IPS-20b (cell line): ENCODE results near the gene ADCY1.

Experiments used
- H3K27ac ChIP-seq: one replicate; pipeline ENCODE4 v1.5.1; 2013; ENCODE audit warnings: low read length
- H3K27me3 ChIP-seq: 2 replicates; pipeline ENCODE4 v1.6.1; 2013; ENCODE audit warnings: mild to moderate bottlenecking, low read length, inconsistent platforms; ENCODE audit not compliant: insufficient read depth
- H3K36me3 ChIP-seq: 2 replicates; pipeline ENCODE4 v1.6.1; 2013; ENCODE audit warnings: low read depth, mild to moderate bottlenecking, inconsistent platforms, low read length, moderate library complexity; ENCODE audit not compliant: insufficient read depth
- H3K4me1 ChIP-seq: 2 replicates; pipeline ENCODE4 v1.6.1; 2013; ENCODE audit warnings: mild to moderate bottlenecking, control low read depth, inconsistent platforms, low read length, moderate library complexity; ENCODE audit not compliant: insufficient read depth
- H3K4me3 ChIP-seq: 2 replicates; pipeline ENCODE4 v1.5.1; 2013; ENCODE audit warnings: mild to moderate bottlenecking, low read length, inconsistent platforms
- H3K9ac ChIP-seq: 2 replicates; pipeline ENCODE4 v1.6.1; 2013; ENCODE audit warnings: low read depth, mild to moderate bottlenecking, inconsistent platforms, low read length, moderate library complexity
- H3K9me3 ChIP-seq: 2 replicates; pipeline ENCODE4 v1.6.1; 2013; ENCODE audit warnings: mild to moderate bottlenecking, low read depth, low read length, inconsistent platforms; ENCODE audit not compliant: insufficient read depth

Gene ADCY1

DNA sequence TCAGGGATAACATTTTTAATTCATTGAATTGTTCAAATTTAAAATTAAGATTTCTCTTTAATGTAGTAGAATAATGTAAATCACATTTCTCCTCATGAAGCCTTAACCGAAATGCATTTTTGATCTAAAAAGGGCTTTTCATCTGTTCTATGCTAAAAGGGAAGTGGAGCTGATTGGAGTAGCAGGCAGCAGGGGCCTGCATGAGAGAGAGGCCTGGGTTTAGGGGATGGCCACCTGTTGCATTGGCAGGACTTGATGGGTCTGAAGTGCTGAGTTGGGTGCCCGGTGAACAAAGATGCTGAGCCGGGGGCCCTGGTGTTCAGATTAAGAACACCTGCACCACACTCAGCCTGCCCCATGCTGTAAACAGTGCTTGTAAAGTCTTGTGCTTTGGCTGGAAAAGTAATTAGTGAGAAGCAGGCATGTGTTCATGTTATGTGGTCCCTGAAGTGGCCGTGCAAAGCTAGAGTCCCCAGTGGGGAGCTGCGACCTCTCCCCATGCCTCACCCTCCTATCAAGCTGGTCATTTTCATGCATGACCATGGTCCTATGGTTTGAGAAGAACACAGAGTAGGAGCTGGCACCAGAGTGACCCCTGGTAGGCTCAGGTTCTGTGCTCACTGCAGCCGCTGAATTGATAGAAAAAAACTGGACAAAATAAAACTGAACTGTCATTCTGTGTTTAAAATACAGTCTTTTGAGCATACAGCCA is 124.3 kb downstream of the ADCY1 start:
- Histone ChIP-seq H3K36me3 (no peaks in the 10 kb centered on the region), H3K27me3 (no peaks in the 10 kb centered on the region), H3K4me3 (no peak overlapping the region), H3K4me1 (no peaks in the 10 kb centered on the region), H3K9me3 (no peaks in the 10 kb centered on the region), H3K27ac (no peak overlapping the region), H3K9ac (no peak overlapping the region)

GRCh38 chr7:45699015-45699309 is 124.8 kb downstream of the ADCY1 start:
- Histone ChIP-seq H3K4me3 (no peak overlapping the region), H3K27me3 (no peaks in the 10 kb centered on the region), H3K4me1 (no peaks in the 10 kb centered on the region), H3K9me3 (no peaks in the 10 kb centered on the region), H3K27ac (no peak overlapping the region), H3K36me3 (no peaks in the 10 kb centered on the region), H3K9ac (no peak overlapping the region)

GRCh38 chr7:45699726-45700390 is 125.7 kb downstream of the ADCY1 start:
- H3K4me3 ChIP-seq, result no peak overlapping the region
- H3K9me3 ChIP-seq, result no peaks in the 10 kb centered on the region
- no peak overlapping the region for H3K9ac ChIP-seq
- no peaks in the 10 kb centered on the region for H3K4me1 ChIP-seq
- H3K36me3 ChIP-seq, result no peaks in the 10 kb centered on the region
- no peak overlapping the region for H3K27ac ChIP-seq
- no peaks in the 10 kb centered on the region for H3K27me3 ChIP-seq

DNA sequence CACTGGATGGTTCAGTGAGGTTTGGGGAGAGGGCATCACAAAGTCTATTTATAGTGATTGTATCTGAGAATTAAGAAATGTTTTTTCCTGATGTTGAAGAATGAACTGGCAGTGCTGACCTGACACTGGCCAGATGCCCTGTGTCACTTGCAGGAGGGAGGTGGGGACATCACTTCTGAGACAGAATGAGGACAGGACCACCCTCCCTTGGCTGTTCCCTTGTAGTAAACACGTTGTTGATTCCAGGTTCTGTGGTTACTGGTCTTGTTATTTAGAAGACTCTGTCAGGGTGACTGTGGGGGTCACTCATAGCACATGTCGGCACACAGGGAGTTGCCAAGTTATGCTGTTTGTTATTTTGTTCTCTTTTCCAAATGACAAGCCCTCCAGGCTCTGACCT is 126.4 kb downstream of the ADCY1 start:
- H3K9me3 ChIP-seq, result no peaks in the 10 kb centered on the region
- no peak overlapping the region for H3K27ac ChIP-seq
- H3K4me1 ChIP-seq, result no peaks in the 10 kb centered on the region
- no peaks in the 10 kb centered on the region for H3K36me3 ChIP-seq
- no peaks in the 10 kb centered on the region for H3K27me3 ChIP-seq
- H3K9ac ChIP-seq, result no peak overlapping the region
- H3K4me3 ChIP-seq, result no peak overlapping the region

DNA sequence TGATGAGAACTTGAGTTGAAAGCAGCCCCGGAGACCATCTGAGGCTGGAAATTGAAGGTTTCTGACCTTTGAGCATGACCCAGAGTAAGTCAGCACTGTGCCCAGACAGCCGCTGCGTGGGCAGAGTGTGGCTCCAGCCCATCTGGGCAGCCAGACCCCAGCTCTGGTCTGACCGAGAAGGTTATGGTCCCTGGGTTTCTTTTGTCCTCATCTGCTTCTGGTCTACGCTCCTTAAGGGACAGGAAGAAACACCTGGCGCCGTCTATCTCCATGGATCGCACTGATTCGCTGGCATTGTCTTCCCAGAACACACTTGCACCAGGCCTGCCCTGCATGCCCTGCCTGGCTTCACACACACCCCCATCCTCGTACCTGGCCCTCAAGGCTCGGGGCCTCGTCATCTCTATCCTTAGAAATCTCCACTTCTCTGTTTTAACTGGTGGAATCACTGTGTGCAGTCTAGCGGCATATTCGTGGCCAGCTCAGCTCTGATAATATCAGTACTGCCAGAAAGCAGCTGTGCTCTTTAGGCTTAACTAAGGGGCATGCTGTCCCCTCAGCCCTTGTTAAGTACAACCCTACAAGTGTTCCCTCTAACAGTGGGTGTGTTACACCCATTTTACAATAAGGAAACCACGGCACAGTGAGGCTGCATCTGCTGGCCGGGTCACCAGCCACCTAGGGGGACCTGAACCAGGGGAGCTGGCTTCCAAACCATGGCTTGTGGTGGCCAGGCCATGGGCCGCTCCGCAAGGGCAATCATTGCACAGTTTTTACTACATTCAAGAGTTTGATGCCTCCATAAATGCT is 127.7 kb downstream of the ADCY1 start:
- Histone ChIP-seq H3K9me3 (no peaks in the 10 kb centered on the region), H3K4me1 (no peaks in the 10 kb centered on the region), H3K9ac (no peak overlapping the region), H3K27ac (no peak overlapping the region), H3K27me3 (no peaks in the 10 kb centered on the region), H3K36me3 (no peaks in the 10 kb centered on the region), H3K4me3 (no peak overlapping the region)

DNA sequence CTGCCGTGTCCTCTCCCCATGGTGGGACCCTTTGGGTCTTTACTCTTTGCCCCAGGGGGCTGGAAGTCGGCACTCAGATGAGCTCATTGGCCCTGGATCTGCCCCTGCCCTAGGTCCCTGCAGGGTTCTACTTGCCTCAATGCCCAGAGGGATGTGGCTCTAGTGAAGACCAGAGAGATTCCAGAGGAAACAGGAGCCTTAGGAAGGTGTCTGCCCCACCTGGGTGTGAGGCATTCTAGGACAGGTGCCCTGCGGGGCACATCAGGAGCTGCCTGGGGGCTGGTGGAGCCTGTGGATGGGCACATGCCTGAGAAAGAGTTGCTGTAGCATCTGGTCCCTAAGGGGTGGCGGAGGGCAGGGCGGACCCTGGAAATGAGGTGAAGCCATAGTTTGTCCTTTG is 128.6 kb downstream of the ADCY1 start:
- no peak overlapping the region for H3K4me3 ChIP-seq
- H3K27ac ChIP-seq, result no peak overlapping the region
- no peaks in the 10 kb centered on the region for H3K9me3 ChIP-seq
- no peaks in the 10 kb centered on the region for H3K27me3 ChIP-seq
- H3K36me3 ChIP-seq, result no peaks in the 10 kb centered on the region
- H3K9ac ChIP-seq, result no peak overlapping the region
- H3K4me1 ChIP-seq, result no peaks in the 10 kb centered on the region

DNA sequence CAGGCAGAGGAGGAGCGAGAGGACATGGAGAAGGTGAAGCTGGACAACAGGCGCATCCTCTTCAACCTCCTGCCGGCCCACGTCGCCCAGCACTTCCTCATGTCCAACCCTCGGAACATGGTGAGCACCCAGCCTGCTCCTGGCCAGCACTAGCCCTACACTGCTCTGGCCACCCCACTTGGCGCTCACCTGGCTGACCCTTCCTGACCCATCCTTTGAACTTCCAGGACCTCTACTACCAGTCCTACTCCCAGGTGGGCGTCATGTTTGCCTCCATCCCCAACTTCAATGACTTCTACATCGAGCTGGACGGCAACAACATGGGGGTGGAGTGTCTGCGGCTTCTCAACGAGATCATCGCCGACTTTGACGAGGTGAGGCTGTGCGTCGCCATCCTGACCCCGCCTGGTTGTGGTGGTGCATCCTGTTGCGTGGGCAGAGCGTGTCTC is 129.2 kb downstream of the ADCY1 start:
- Histone ChIP-seq H3K9me3 (no peaks in the 10 kb centered on the region), H3K27me3 (no peaks in the 10 kb centered on the region), H3K4me3 (no peak overlapping the region), H3K27ac (no peak overlapping the region), H3K36me3 (no peaks in the 10 kb centered on the region), H3K9ac (no peak overlapping the region), H3K4me1 (no peaks in the 10 kb centered on the region)

DNA sequence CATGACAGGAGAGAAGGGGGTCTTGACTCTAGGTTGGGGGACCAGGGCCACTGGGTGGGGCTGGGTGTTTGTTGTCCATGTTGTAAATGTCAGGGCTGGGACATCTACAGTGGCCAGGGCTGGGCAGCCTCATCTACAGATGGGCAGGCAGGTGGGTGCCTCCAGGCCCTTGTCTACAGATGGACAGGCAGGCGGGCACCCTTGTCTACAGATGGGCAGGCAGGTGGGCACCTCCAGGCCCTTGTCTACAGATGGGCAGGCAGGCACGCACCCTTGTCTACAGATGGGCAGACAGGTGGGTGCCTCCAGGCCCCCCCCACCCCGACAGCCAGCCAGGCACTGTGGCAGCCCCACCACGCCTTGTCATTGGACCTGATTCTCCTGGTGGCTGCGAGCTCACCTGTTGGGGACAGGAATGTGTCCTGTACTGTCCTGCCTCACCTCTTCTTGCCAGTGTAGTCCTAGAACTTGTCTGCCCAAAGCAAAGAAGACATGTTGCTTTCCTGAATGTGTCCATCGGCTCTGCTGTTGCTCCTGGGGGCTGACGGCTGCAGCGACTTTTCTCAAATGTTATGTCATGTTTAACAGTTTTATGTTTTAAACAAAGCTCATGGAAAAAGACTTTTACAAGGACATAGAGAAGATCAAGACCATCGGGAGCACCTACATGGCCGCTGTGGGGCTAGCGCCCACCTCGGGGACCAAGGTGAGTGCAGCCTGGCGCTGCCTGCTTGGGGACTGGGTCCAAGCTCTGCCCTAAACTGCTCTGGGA is 129.9 kb downstream of the ADCY1 start:
- no peaks in the 10 kb centered on the region for H3K36me3 ChIP-seq
- H3K27me3 ChIP-seq, result no peaks in the 10 kb centered on the region
- no peaks in the 10 kb centered on the region for H3K9me3 ChIP-seq
- no peaks in the 10 kb centered on the region for H3K4me1 ChIP-seq
- no peak overlapping the region for H3K4me3 ChIP-seq
- no peak overlapping the region for H3K27ac ChIP-seq
- H3K9ac ChIP-seq, result no peak overlapping the region

GRCh38 chr7:45704683-45705016 is 130.5 kb downstream of the ADCY1 start:
- H3K36me3 ChIP-seq, result no peaks in the 10 kb centered on the region
- no peak overlapping the region for H3K27ac ChIP-seq
- no peak overlapping the region for H3K4me3 ChIP-seq
- no peak overlapping the region for H3K9ac ChIP-seq
- no peaks in the 10 kb centered on the region for H3K27me3 ChIP-seq
- H3K4me1 ChIP-seq, result no peaks in the 10 kb centered on the region
- H3K9me3 ChIP-seq, result no peaks in the 10 kb centered on the region

DNA sequence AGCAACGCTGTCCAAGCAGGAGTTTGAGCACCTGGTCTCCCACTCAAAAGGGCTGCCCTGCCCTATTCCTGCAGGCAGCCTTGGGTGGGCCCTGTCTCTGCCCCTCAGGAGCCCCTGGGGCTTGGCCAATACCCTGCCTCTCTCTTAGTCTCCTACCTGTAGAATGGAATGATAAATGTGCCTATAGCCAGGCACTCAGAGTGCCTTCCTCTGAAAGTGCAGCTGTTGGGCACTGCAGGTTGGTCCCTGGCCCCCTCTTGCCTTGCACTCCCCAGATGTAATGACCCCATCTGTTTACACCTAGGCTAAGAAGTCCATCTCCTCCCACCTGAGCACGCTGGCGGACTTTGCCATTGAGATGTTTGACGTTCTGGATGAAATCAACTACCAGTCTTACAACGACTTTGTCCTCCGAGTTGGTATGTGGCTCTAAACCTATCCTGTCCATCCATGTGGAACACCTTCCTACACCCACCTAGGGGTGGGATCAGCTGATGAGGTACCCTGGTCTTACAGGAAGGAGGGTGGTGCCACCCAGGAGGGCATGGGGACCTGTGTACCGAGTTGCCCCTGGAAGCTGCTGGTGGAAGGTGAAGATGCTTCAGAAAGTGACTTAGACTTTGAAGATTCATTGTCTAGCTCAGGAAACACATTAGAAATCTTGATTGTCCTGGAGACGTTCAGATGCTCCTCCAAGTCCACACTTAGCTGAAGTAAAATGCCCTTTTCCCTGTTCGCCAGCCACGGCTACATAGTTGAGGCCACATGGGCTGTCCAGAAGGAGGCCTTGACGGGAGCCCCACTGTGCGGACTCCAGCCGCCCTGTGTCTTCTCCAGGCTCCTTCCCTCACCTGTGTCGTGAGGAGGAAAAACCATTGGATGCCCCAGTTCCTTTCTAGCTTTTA is 134.1 kb downstream of the ADCY1 start:
- no peaks in the 10 kb centered on the region for H3K27me3 ChIP-seq
- H3K9me3 ChIP-seq, result no peaks in the 10 kb centered on the region
- H3K27ac ChIP-seq, result no peak overlapping the region
- H3K36me3 ChIP-seq, result 0 out of 2 replicates have a peak, but pooled peaks cover 2% of the 10 kb centered on the region
- H3K9ac ChIP-seq, result no peak overlapping the region
- H3K4me3 ChIP-seq, result no peak overlapping the region
- no peaks in the 10 kb centered on the region for H3K4me1 ChIP-seq
